Measurements from ENCODE around the gene SKI.

The SKI gene

DNA sequence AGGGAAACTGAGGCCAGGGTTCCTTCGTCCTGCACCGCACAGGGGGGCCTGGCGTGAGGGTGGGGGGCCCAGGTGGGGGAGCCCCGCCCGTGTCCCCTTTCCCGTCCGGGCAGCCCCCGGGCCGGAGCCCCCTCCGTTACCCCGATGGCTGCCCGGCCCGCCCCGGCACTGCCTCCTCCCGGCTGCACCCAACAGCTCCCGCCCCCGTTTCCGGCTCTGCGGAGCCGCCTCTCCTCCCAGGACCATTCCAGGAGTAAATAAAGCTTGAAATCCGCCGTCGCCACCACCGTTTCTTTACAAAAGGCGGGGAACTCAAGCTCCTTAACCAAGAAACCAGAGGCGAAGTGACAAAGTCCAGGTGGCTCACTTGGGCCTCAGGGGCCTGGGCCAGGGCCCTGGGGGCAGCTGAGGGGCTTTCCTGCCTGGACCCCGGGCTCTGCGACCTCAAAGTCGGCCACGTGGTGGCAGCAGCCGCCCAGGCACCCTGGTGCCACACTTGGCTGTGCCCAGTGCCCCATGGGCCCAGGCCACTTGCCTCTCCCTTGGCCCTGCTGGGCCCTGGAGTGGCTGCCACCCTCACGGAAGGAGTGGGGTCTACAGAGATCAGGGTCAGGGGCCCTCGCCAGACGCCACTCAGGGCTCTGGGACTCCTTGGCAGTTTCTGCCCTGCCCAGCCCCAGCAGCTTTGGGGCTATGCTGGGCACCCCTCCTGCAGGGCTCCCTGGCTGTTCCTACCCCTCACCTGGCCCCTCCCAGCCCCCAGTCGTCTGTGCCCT lies 33.0 kb upstream of the SKI start:
- FAIRE-seq = no peak

DNA sequence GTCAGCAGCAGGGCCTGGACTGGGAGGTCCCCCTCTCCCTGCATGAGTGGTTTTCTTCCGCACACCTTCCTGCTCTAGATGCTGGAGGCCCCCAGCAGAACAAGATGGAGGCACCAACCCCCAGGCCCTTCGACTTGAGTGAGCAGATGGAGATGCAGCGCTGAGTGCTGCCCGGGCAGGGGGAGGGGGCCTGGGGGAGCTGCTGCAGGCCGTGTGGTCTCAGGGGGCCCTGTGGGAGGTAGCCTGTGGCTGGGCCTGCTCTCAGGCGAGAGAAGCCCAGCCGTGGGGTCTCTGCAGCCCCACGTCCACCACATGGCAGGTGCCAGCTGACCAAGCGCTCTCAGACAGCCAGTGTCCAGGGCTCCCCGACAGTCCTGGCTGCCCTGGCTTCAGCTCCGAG lies 32.3 kb upstream of the SKI start:
- FAIRE-seq = no peak

DNA sequence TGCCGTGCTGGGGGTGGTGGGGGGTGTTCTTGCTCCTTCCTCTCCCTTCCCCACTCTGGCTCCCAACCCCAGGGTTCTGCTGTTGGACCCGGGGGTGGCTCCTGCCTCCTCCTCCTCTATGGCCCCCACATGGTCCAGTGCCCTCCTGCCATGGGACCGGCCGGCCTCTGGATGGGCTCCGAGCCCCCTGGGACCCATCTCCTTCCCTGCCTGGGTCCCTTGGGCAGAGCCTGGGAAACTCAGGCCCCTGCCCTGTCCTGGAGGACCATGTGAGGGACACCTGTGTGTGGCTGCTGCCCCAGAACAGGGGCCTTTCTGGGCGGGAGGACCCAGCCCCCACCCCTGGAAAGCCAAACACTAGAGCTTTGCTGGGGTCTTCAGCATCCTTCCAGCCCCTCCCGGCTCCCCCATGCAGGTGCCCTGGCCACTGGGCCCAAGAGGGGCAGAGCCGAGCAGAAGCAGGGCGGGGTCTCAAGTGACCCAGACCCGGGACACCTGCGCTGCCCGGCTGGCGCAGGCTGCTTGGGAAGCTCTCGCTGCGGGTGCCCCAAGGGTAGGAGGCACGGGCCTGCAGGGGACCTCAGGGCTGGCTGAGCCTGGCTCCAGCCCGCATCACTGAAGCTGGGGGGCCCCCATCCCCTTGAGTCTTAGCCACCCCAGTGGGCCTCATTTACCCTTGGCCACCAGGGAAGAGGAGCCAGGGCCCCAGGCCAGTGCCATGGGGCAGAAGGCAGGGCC lies 31.0 kb upstream of the SKI start:
- no peak for FAIRE-seq

DNA sequence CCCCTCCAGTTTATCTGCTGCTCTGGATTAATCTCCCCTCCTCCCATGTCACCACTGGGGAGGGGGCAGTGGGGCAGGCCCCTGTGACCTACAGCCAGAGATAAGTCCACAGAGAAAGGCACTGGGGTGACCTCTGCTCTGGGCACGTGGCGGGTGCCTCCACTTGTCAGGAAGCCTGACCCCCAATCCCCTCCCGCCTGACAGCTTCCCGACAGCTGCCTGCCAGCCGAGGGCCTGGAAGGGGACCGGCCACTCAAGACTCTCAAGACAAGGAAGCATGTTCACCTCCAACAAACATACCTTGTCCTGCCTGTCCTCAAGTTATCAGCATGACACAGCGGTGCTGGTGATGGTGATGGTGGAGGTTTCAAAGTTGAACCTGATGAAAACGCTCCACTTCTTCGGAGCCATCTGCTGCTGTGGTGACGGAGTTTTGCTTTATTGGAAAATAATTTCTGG lies 30.4 kb upstream of the SKI start:
- no peak for FAIRE-seq

DNA sequence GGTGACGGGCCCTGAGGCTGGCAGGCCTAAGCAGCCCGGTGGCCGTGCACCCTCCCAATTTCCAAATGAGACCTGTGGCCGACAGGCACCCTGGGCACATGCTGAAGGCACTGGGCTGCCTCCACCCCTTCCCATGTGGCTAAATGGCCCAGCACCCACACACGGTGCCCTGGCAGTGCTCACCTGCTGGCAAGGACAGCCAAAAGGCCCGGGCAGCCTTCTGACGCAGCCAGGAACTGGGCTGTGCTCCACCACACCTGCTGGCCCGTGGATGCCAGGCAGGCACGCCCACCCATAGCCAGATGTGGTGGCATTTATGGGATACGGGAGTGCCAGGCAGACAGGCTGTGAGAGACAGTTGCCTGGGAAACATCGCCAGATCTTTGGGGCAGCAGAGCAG lies 29.5 kb upstream of the SKI start:
- no peak for FAIRE-seq

DNA sequence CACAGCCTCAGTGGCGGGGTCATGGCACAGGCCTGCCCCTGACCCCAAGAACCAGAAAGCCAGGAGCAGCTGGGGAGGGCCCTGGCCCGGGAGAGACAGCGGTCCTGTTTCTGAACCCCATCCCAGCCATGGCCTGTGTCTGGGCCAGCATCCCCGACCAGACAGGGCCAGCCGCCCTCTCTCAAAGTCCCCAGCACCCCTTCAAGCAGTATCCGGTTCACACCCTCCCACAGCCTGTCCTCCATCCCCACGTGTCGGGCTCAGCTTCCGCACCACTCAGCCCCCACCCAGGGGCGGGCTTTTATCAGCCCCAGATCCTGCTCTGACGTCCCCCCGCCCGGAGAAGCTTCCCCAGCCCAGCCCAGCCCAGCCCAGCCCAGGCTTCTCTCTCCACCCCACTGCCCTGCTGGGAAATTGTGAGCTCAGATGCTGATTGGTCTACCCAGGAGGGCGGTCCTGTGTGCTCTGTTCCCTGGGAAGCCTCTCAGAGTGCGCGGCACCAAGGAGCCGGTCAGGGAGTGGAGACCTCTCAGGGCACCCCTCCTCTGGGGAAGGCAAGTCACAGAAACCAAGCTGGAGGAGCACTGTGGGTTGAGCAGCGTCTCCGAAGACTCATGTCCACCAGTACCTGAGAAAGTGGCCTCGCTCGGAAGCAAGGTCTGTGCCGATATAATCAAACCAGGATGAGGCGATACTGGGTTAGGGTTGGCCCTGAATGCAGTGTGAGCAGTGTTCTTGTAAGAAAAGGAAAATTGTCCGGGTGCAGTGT lies 28.9 kb upstream of the SKI start:
- FAIRE-seq = no peak

DNA sequence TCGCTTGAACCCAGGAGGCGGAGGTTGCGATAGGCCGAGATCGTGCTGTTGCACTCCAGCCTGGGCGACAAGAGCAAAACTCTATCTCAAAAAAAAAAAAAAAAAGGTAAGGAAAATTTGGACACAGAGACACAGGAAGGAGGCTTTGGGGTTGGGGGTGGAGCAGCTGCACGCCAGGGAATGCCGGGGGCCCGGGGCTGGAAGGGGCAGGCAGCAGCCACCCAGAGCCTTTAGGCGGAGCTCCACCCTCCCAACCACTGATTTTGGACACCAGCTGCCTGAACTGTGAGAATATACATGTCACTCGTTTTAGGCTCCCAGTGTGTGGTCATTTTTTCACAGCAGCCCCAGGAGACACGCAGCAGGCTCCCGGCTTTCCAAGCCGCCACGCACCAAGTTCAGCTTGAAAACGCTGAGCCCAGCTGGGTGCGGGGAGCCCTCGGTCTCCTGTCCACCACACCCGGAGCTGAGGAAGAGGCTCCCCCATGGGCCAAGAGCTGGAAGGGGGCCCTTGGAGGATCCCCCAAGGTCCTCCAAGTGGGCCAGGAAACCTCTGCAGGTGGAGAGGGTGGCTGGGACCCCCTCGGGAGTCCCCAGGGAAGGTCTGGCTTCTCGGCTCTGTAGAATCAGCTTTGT lies 27.7 kb upstream of the SKI start:
- FAIRE-seq = no peak

DNA sequence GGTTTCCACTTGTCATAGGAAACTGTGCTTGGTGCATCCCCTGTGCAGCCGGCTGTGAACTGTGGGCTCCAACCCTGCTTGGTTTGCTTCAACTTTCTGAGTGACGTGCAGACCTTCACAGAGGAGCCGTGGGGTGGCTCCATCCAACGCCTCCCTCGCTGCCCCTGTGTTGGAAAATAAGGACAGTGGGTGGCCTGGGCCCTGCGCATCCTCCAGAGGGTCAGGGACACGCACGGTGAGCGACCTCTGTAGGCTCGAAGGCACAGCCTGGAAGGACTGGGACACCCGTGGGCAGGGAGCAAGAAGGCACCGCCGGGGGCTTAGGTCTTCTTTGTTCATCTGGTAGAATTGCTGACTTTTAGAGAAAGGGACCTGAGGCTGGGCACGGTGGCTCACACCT lies 27.1 kb upstream of the SKI start:
- FAIRE-seq = no peak

DNA sequence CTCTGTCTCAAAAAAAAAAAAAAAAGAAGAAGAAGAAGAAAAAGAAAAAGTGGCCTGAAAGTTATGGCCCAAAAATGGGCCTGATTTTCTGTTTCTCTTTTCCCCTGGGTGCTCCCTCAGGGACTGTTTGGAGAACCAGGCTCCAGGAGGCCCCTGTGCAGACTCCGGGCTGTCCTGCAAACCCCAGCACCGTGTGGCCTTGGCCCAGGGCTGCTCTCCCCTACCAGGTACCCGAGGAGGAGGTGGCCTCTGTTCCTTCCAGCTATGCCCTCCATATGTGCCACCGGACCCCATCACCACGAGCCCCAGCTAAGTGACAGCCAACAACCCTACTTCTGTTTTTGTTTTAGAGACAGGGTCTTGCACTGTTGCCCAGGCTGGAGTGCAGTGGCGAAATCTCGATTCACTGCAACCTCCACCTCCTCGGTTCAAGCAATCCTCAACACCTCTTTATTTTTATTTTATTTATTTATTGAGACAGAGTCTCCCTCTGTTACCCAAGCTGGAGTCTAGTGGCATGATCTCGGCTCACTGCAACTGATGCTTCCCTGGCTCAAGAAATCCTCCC lies 26.0 kb upstream of the SKI start:
- FAIRE-seq = no peak

DNA sequence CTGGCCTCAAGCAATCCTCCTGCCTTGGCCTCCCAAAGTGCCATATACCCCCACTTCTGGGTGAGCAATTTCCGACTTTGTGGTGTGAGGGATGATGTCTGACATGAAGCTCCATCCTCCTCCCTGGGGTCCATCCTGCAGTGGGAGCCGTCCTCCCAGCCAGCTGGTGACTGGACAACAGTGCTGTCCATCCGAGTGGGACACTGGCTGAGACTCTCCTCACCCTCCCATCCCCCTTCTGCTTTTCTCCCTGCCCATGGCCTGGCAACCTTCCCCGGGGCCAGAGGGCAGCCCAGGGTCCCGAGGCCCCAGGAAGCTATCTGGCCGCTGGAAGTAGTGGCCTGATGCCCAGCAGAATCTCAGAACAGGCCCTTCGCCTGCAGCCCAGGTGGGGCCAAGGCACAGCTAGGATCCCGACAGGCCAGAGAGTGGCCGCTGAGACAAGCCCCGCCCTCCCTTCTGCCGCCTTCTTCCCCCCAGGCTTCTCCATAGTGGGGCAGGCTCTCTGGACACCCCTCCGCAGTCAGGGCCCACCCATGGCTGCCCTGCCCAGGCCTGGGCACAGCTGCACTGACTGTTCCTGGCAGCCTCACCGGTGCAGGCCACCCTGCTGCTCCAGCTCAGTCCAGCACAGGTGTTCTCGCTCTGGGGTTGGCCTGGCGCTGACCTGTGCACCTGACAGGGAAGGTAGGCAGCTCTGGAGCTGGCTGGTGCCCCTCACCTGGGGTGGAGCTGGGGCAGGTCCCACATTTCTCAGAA lies 25.1 kb upstream of the SKI start:
- no peak for FAIRE-seq

DNA sequence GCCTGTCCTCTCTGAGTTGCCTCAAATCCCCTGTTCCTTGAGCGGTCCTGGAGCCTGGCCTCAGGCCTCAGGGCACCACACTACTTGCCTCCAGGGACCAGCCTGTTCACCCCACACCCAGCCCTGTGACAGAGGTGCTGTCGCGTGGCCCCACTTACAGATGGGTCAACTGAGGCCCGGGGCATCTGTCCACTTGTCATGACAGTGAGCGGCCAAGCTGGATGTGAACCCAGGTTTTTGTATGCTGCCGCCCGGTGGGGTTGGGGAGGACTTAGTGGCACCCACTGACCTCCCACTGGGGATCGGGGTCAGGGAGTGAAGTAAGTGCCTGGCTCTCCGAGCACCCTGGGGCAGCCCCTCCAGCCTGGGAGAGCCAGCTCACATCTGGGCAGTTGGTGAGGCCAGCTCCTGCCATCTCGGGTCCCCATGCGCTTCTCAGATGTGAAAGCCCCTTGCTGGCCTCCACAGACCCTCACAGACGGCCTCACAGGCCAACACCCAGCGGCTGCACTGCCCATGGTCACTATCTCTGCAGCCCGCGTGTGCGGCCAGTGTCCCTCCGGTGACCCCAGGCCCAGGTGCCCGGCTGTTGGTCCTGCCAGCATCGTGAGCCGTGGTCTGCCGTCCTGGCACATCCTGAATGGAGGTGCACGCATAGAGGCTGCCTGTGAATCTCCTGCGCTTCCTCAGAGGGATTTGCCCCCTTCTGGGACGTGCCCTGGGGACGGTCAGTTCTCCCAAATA lies 24.3 kb upstream of the SKI start:
- no peak for FAIRE-seq

DNA sequence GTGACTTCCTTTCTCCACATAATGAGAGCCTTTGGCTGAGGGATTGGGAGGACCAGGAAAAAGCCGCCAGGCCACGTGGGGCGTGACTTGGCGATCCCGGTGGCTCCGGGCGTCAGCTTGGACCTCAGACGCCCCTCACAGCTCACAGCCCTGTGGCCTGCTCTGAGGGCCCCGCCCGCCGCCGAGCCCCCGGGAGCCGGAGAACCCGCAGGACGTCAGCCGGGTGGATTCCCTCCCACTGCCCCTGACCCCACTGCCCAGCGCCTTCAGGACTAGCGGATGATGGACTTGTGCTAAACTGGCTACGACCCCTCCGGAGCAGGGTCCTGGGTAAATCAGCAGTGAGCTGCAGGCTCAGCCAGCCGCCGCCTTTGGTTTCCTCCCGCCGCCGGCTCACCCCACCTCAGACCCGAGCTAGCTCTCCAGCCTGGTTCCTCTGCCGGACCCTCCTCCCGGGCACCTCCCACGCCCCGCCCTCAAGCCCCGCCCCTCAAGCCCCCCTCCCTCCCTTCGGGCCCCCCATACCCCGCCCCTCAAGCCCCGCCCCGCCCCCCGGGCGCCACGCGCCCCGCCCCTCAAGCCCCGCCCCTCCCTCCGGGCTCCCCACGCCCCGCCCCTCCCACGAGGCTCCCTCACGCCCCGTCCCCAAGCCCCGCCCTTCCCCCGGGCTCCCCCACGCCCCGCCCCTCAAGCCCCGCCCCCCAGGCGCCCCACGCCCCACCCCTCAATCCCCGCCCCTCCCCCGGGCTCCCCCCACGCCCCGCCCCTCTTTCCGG lies 23.5 kb upstream of the SKI start:
- no peak for FAIRE-seq

DNA sequence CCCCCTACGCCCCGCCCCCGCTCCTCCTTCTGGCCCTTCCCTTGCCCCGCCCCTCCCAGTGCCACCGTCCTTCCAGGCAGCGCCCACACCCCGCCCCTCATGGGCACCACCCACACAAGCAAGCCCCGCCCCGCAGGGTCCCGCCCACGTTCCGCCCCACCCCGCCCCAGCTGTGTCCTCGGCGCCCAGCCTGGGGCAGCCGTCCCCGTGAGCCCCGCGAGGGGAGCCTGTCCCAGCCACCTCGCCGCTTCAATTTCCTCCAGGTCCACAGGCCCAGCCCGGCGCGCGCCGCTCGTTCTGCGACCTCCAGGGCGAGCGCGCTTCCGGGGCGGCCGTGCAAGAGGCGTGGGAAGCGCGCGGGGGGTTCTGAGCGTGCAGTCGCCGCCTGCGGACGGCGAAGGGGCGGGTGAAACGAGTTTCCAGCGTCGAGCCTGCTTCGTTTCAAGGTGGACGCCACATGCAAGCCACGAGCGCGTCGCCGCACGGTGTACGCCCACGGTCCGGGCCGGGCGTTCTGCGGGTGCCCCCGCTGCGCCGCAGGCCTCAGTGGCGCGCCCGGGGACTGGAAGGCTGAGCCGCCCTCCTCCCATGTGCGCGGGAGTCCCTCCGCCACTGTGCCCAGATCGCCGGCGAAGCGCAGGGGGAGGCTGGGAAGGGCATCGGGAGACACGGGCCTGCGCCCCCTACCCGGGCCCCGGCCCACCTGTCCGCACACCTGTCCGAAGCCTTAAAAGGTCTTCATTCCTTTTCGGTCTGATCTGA lies 22.7 kb upstream of the SKI start:
- FAIRE-seq = no peak

DNA sequence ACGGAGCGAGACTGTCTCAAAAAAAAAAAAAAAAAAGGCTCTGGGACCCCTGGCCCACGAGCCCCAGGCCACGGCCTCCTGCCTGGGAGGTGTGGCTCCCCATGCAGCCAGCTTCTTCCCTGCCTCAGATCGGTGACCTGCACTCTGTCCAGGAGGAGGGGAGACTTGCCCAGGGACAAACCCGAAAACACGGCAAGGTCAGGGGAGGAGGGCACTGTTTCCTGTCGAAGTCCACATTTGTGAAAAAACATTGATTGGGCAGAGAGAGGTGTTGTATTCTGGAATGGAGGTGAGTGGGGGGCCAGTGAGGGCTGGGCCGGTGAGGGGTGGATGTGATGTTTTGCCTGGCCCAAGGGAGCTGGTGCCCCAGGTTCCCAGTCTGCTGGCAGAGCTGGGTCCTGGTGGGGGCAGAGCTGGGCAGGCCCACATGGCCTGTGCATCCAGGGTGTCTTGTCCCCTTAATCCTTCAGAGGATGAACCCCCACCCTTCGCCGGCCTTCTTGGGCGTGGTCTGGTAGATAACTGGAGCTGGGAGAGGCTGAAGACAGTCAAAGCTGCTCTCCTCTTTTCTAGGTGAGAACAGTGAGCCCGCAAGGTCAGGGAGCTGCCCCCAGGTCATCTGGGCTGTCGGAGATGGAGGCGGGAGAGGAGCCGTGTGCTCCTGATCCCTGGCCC lies 21.2 kb upstream of the SKI start:
- FAIRE-seq = no peak

DNA sequence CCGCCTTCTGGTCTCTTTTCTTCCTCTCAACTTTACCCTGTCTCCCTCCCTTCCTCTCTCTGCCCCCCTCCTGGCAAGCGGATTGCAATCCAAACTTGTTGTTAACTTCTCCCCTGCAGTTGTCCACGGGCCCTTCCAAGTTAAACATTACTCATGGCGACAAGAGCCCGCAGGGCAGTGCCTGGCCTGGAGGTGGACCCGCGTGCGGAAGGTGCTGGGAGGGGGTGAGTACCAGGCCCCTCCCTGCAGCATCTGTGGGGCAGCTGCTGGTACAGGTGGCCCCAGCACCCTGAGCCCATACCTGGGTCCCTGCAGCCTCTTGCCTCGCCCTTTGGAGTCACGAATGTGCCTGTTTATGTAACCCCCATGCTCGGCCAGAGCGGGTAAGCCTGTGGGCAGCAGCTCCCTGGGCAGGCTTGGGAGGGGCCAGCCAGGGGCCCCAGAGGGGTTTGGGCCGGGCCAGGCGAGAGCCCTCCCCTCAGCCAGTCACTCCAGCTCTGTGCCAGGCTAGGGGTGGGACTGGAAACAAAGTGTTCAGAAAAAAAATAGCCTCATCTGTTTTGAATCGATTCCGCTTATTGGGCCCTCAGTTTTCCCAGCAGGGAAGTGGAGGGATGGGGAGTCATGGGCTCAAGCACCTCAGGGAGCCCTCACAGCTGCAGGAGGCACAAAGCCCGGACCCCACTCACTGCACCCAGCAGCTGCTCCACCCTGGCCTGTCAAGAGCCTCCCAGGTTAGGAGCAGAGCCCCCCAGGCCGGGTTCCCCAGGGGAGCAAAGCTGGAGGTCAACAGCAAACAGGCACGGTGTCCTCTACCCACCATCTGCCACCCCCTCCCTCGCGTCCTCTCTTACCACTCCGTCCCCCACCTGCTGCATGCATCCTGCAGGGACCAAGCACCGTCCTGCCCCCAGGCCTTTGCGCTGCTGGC lies 19.5 kb upstream of the SKI start:
- FAIRE-seq = no peak

DNA sequence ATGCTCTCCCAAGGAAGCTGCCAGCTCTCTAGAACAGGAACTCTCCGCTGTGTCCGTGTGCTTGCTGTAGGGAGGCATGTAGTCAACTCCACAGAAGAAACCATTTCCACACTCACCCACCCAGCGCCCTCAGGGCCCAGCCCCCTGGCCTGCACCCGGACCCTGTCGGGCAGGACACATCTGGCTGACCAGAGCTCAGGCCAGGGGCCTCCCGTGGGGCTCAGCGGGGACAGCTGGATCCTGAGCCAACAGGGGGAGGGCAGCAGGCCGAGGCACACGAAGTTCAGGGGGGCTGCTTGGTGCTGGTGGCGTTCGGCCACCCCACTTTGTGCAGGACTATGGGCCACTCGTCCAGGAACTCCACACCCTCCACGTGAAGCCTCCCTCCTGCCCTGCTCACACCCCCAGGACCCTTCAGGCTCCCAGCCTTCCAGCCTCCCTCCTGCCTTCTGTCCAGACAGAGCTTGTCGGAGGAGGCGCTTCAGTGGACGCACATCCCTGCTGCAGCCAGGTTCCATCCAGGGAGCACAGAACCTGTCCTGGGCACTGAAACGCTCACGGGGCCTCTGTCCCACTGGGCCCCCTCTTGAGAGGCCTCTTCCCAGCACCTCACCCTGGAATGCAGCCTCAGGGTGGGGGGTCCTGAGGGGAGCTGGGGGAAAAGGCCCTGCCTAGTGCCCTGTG lies 18.6 kb upstream of the SKI start:
- FAIRE-seq = no peak

DNA sequence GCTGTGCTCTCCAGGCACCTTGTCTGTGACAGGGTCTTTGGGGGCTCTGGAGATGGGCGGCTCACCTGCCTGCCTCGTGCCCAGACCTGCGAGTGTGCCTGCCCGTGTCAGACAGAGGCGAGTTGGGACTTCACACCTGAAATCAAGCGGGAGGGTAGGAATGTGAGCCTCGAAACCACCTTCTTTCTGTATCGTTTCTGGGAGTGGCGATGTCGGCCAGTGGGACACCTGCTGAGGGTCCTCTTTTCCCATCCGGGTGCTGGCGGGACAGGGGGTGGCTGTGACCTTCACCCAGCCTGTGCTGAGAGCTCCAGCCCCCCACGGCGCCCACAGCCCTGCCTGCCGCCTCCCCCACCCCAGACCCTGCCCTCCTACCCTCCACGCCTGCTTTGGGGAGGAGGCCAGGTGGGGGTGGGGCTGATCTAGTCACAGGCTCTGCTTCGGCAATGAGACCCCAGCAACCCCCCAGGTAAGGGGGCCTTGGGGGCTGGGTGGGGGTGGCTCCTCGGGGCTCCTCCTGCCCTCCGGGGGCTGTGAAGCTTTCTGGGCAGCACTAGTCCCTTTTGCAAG lies 17.9 kb upstream of the SKI start:
- no peak for FAIRE-seq
